SHP77 treated with DMSO at 0.1 percent for 48 hours (cell line): ENCODE measurements around the gene CASP1.
"Not testable (repeated sequence)": the region's sequence is repeated elsewhere in the genome, so short reads cannot be mapped to it uniquely, and the experiment has no call there.

Experiments used
- DNase-seq: peaks from one replicate; lab custom pipeline; 2025; lab: John Stamatoyannopoulos, UW

Gene CASP1

DNA sequence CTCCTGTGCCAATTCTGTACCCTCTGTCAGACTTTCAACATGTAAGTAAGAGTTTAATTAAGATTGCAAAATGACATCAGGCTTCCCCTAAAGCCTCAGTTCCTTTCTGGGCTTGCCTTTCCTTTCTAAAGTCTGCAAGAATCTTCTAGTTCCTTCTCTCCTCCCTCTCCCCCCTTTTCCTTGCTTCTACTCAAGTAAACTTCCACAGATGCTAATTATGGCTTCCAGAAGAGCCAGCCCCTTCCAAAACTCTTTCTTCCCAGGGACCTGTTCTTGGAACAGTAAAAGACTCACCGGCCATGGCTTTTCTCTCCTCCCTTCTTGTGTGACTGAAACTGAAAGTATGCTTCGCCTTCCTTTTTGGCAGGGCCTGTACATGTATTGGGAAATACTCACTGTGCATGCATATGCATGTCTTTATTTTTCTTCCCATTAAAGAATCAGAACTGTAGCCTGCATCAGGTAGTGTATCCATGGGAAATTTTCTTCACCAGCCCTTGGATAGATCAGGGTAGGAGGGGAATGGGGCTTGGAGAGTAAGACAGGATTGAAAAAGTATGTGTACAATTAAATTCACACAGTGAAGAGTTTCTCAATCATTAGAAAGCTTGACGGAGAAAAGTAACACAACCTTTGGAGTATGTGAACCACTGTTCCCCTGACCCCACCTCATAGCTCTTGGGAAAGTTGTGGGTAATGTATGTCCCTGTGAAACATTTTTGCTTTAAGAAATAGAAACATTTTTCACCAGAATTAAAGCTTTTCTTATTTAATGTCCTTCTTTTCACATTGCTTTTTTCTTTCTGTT is at the start of gene CASP1:
Gene CASP1 (minus strand): TSS at position 332 of the 808 bp plus-strand sequence. CDS start 31 bp downstream, at position 301.
- no peak for DNase-seq

DNA sequence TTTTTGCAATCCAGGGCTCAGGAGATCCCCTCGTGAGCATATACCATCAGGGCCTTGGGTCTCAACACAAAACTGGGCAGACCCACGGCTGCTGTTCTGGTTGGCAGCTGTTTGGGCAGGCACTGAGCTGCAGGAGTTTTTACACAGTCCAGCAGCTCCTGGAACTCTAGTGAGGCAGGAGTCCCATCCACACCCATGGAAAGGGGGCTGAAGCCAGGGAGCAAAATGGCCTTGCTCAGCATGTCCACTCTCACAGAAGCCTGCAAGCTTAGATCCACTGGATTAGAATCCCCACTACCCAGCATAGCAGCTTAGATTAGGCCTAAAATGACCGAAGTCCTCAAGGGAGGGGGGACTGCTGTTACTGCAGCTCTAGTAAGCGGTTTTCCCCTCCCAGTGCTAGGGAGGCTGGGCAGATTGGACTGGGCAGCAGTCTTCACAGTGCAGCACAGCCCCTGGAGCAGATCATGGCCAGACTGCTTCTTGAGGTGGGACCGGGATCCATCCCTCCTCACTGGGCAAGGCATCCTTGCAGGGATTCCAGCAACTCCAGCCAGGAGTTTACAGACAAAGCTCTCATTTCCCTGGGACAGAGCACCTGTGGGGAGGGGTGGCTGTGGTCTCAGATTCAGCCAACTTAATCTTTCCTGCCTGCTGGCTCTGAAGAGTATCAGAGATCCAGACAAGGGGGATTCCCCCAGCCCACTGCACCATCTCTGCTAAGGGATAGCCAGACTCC is 46.6 kb upstream of the CASP1 start:
- DNase-seq: no peak

DNA sequence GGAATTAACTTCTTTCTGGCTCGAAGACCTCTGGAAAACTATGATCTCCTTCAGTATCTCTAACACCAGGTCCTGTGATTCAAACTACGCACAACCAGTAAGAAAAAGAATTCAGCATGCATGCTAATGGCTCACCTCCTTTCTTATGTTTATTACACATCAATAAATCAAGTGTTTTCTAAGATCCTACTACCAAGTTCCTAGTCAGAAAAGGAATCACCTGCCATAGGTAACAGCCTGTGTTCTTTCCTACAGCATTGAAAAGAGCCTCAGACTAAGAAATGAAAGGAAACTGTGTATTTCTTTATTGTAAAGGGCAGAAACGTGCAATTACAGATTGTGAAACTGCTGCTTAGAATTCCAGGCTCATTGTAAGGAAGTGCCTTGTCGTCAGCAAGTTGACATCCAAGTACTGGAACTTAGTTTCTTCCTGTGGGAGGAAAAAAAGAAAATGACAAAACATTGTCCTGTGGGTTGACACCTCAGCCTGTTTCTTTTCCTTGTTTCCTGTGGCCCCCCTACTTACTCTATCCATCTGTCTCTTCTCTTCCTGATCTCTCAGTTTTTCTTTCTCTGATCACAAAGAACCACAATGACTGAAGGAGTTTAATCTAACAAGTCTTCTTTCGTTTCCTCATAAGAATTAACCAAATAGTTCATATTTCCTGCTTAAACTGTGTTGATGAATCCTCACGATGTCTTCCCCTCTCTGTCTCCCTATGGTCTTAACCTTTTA is 45.4 kb upstream of the CASP1 start:
- DNase-seq: not testable (repeated sequence)

DNA sequence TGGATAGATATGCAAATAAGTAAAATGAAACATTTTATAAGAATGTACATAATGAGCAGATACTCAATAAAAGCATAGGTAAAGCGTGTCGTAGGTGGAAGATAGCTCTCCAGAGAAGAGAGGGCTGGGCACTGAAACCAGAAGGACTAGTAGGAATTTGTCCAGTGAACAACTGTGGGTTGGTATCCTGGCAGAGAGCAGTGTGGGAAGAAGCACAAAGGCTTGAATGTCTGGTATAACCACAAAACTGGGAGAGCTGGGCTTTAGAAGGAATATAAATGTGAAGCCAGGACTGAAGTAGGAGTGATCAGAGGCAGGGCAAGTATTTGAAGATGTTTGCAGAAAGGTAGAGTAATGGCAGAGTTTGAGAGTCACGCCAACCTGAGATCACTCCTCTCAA is 43.3 kb upstream of the CASP1 start:
- DNase-seq: no peak

DNA sequence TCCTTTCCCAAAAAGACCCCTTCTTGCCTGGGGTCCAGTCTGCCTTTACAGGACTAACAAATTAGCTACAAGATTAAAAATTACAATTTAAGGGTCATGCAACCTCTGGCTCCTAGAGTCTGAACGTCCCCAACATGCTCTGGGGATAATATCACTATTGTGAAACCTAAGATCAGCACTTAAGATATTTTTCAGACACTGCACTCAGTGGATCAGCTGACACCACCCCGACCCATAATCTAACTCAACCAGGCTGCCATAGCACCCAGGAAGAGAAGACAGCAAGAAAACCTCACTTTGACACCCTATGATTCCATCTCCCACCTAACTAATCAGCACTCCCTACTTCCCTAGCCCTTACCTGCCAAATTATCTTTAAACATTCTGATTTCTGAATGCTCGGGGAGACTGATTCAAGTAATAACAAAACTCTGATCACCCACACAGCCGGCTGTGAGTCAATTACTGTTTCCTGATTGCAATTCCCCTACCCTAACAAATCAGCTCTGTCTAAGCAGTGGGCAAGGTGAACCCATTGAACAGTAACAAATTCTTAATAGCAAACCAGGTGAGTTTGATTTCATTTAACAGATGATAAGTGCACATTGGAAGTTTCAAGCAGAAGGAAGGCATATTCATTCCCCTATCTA is 42.3 kb upstream of the CASP1 start:
- DNase-seq: not testable (repeated sequence)

DNA sequence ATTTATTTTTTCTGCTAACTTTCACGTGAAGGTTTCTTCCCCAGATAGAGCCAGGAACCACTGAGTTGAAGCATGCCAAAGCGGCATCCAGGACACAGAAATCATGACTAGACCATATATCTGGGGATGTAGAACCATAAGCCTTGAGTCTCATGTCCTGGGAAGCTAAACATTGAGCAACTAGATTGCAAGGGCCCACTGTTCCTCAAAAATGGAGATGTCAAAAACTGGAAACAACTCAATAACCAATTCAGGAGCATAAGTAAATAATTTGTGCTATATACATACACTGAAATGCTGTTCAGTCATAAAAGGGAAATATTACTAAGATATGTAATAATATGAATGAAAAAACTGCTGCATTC is 39.2 kb upstream of the CASP1 start:
- no peak for DNase-seq

DNA sequence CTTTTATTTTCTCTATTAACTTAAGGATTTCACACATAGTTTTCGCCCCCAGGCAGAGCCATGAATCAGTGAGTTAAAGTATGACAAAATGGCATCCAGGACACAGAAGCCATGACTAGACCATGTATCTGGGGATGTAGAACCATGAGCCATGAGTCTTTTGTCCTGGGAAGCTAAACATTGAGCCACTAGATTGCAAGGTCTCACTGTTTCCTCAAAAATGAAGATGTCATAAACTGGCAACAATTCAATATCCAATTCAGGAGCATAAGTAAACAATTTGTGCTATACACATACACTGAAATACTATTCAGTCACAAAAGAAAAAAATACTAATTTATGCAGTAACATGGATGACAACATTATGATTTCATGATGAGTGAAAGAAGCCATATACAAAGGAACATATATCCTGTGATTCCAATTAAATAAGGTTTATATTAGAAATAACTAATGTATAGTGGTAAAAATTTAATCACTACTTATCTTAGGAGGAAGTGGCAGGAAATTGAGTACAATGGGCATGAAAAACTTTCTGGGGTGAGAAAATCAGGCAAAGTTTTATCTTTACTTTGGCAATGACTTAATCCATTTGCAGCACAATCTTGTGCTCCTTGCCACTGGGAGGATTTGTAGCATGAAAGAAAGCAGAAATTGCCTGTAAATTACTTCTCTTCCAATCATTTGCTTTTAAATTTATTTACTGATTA is 38.7 kb upstream of the CASP1 start:
- DNase-seq: no peak

DNA sequence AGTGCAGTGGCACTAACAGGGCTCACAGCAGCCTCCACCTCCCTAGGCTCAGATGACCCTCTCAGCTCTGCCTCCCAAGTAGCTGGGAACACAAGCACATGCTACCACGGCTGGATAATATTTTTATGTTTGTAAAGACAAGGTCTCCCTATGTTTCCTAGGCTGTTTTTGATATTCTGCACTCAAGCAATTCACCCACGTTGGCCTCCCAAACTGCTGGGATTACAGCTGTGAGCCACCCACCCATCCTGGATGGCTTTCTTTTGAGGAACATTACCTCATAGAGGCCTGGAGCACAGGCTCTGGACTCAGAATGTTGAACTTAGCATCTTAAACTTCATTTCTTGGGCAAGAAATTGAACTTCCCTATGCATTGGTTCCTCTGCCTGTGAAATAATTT is 37.1 kb upstream of the CASP1 start:
- DNase-seq: not testable (repeated sequence)

DNA sequence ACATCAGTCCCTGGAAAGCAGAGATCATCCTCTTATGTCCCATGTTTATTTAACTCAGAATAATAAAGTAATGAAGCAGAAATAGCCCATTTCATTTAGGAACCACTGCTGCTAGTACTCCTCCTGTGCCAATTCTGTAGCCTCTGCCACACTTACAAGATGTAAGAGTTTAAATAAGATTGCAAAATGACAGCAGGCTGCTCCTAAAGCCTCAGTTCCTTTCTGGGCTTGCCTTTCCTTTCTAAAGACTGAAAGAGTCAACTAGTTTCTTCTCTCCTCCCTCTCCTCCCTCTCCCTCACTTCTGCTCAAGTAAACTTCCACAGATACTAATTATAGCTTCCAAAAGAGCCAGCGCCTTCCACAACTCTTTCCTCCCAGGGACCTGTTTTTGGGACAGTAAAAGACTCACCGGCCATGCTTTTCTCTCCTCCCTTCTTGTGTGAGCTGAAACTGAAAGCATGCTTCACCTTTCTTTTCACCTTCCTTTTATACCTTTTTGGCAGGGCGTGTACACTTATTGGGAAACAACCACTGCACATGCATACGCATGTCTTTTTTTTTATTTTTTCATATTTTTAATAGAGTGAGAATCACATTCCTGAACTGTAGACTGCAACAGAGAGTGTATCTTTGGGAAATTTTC is 36.3 kb upstream of the CASP1 start:
- DNase-seq: no peak

DNA sequence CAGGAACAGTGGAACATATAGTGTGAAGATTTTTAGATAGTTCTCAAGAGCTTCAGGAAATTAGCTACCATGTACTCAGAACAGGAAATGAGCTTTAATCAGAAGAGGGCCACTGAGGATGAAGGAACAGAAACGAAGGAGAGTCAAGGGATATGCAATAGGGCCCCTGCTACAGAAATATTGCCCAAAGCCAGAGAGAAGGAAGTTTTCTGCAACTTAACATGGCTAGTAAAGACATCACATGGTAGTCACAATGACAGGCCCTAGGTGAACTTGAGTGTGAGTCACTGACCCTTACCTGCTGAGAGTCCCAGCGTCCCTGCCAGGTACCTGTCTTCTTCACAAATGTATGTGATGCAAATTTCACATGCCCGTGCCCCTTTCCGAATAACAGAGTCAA is 35.4 kb upstream of the CASP1 start:
- DNase-seq: no peak

DNA sequence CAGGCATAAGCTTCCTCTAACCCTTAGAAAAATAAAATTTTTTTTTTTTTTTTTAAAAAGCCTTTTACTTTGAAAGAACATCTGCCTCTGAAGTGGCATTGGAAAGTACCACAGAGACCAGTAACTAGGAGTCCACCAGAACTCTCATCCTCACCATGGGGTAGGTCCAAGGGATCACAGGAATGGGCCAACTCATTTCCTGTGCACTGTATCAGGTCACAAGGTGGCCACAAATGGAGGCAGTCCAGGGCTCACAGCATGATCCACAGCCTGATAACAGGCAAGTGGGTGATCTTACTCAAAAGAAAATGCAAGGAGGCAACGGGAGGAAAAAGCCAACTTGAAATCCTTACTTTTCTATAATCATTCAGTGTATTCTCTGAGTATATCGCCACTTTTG is 34.8 kb upstream of the CASP1 start:
- not testable (repeated sequence) for DNase-seq

DNA sequence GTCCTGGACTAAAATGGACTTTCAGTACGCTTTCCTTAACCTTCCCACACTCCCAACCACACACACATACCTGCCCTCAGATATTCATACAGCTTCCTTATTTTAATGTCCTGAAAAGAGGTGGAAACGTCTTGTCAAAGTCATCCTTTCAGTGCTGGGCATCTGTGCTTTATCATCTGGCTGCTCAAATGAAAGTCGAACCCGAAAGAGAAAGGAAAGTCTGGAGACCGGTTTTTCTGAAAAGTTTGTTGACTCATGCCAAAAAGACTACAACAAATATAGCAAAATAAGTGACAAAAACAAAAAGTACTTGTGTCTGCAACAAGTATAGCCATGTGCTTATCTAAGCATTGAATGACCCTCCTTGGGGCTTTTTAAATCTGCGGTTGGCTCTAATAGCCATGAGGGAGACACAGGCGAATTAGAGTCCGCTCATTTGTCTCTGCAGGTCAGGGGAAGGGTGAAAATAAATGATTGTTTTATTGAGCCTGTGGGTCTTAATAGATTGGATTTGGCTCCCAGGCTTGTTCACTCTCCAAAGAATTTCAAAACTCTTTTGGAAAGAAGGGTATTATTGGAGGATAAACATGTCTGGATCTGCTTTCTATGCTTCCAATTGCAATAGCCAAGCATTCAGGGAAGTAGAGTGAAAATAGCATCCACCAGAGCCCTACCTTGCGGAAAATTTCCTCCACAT is 28.4 kb upstream of the CASP1 start:
- not testable (repeated sequence) for DNase-seq

DNA sequence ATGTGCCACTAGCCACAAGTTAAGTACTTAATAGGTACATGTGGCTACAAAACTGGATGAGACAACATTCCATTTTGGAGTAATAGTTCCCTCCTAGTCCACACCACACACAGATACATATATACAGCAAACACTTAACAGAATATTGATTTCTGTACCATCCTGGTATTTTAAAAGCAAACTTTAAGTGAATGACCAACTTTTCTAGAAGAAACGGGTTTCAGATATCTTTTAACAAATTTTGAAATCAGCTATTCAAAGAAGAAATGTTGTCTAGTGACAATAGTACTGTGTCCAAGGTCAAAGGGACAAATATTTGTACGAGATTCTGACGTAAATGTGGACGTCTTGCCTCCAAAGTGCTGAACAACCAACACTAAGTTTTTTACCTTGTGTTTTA is 22.5 kb upstream of the CASP1 start:
- no peak for DNase-seq

DNA sequence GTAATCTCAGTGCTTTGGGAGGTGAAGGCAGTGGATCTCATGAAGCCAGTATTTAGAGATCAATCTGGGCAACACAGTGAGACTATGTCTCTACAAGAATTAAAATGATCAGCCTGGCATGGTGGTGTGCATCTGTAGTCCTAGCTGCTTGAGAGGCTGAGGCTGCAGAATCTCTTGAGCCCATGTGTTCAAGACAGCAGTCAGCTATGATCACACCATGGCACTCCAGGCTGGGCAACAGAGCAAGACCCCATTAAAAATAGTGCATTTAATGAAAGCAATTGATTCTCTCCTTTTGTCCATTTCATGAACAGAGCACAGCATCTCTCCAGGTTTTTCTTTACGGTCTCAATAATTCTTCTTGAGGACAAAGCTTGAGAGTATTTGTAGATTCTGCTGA is 21.5 kb upstream of the CASP1 start:
- no peak for DNase-seq

DNA sequence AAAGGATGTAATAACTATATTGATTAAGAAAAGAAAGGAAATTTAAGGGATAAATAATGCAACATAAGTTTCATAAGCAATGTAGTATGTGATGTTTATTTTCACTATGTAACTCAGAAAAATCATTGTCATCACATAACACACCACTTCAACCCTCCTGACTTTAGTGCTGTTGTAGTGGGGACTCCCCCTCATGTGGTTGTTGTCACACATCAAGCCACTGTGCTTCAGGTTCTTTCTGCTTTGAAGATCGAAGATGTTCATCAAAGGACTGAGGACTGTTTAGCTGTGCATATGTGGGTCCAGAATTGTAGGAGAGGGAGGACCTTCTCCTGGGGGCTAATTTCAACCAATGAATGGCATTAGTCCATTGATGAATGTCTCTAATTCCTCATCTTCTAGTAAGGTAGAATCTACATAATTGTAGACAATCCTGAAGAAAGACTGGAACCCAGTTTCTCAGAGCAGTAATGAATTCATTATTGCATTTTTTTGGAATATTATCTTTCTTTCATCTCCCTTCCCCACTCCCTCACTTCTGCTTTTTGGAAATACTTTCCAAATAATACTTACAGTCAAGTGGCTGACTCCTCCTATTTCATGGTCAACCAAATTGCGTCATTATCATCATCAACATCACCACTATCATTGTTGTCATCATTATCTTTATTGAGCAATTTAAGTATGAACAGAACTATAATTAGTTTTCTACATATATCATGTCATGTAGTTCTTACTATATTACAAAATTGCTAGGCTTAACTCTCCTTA is 20.0 kb upstream of the CASP1 start:
- DNase-seq: no peak

DNA sequence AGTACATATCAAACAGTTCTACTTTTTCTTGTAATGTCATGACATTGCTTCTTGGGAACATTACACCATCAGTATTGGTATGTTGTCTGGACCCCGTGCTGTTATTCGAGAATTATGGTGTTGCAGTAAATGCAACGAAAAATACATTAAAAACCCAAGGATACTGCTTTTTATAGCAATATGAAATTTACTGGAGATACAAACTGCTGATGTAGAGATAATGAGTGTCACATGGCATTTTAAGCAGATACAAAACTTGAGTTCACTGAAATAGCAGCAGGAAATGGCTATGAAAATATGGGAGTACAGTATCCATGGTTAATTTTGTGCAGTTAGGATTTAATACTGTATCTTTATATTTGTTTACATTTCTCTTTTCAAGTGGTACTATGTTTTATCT is 17.5 kb upstream of the CASP1 start:
- DNase-seq: no peak

DNA sequence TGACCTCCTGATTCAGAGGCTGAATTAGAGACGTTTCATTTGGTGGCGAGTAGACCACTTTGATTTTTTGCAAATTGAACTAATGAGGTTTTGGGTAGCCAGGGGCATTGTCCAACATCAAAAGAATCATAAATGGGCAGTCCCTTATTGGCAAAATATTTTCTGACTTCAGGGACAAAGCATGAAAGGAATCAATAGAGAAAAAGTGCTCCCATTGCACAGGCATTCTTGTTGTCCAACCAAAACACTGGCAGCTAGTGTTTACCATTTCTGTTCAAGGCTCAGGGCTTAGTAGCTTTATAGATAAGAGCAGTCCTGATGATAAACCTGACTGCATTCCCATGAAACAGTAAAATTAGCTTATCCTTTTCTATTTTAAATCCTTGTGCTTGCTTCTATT is 16.6 kb upstream of the CASP1 start:
- no peak for DNase-seq

DNA sequence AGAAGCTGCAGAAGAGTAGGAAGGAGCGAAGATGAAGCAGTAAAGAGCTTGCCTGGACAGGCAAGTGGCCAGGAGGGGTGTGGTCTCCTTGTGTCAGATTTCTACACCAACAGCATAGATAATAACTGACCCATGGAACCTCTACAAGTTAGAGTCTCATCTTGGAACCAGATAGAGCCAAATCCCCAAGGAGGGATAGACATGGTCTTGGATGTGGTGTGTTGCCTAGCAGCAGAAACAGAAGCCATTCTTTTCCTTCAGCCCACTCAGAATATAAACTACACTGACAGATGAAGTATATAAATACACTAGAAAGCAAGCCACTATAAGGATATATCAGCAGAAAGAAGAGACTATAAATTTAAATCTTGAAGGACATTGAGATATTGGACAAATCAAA is 14.5 kb upstream of the CASP1 start:
- no peak for DNase-seq

DNA sequence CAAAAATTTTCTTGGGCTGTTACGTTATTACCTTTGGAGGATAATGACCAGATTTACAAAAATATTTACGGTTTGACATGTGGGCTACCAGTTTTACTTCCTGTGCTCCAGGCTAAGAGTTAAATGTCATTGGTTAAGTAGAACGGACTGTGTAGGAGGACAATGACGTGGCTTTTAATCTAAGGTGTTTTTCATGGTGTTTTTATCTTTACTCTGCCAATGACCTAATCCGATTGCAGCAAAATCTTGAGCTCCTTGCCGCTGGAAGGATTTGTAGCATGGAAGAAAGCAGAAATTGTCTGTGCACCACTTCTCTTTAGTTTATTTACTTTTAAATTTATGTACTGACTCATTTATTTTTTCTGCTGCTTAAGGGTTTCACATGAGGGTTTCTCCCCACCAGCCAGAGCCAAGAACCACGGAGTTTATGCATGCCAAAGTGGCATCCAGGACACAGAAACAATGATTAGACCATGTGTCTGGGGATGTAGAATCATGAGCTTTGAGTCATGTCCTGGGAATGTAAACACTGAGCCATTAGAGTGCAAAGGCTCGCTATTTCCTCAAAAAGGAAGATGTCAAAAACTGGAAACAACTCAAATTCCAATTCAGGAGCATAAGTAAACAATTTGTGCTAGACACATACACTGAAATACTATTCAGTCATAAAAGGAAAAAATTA is 12.1 kb upstream of the CASP1 start:
- no peak for DNase-seq
